Nephron (organoid): ENCODE data around the gene TCP1.
"Not testable (repeated sequence)": the region's sequence is repeated elsewhere in the genome, so short reads cannot be mapped to it uniquely, and the experiment has no call there.

ENCODE experiments used
- H3K27ac Mint-ChIP-seq, 3 experiments: 2 replicates each; pipeline ENCODE4 v1.8.0; 2020; ENCODE audit warnings: mixed read lengths in 3 of 3, mild to moderate bottlenecking in 2 of 3, moderate library complexity in 1 of 3
- H3K27me3 Mint-ChIP-seq: 2 replicates; pipeline ENCODE4 v1.8.0; 2021; ENCODE audit warnings: low read depth, mild to moderate bottlenecking, moderate library complexity, mixed read lengths
- H3K36me3 Mint-ChIP-seq: 2 replicates; pipeline ENCODE4 v1.8.0; 2020; ENCODE audit warnings: low read depth, mixed read lengths
- H3K4me1 Mint-ChIP-seq: 2 replicates; pipeline ENCODE4 v1.8.0; 2020; ENCODE audit warnings: mixed read lengths
- H3K4me3 Mint-ChIP-seq, 3 experiments: 2 replicates each; pipeline ENCODE4 v1.8.0; 2020; ENCODE audit warnings: mild to moderate bottlenecking in 3 of 3, mixed read lengths in 3 of 3, moderate library complexity in 2 of 3
- H3K9me3 Mint-ChIP-seq: 2 replicates; pipeline ENCODE4 v1.8.0; 2020; ENCODE audit warnings: mixed read lengths
- CTCF ChIP-seq, 3 experiments: fragments of 200-600 bp; sonication (generic); IDR thresholded peaks; one replicate each; pipeline ENCODE4 v1.5.0; 2021; ENCODE audit warnings: antibody characterized with exemption in 3 of 3; ENCODE audit not compliant: unreplicated experiment in 3 of 3

TCP1 gene

GRCh38 chr6:159745081-159745480 lies 44.3 kb downstream of the TCP1 start:
- no peaks in the 10 kb centered on the region for H3K9me3 Mint-ChIP-seq
- TF ChIP-seq CTCF (IDR thresholded peaks at IDR 0.05; ENCODE audit: unreplicated experiment in 3 of 3), result no peak
- H3K36me3 Mint-ChIP-seq, result peaks cover 80% of the 10 kb centered on the region
- H3K4me3 Mint-ChIP-seq, result no peak overlapping the region
- no peak overlapping the region for H3K27ac Mint-ChIP-seq
- no peaks in the 10 kb centered on the region for H3K27me3 Mint-ChIP-seq
- no peaks in the 10 kb centered on the region for H3K4me1 Mint-ChIP-seq

GRCh38 chr6:159742165-159742564 lies 47.2 kb downstream of the TCP1 start:
- H3K4me1 Mint-ChIP-seq, result no peaks in the 10 kb centered on the region
- TF ChIP-seq CTCF (IDR thresholded peaks at IDR 0.05; ENCODE audit: unreplicated experiment in 3 of 3), result no peak
- no peaks in the 10 kb centered on the region for H3K27me3 Mint-ChIP-seq
- no peak overlapping the region for H3K27ac Mint-ChIP-seq
- H3K4me3 Mint-ChIP-seq, result no peak overlapping the region
- peaks cover 63% of the 10 kb centered on the region for H3K36me3 Mint-ChIP-seq
- no peaks in the 10 kb centered on the region for H3K9me3 Mint-ChIP-seq

- no peaks in the 10 kb centered on the region for H3K27me3 Mint-ChIP-seq
- H3K27ac Mint-ChIP-seq, result no peak overlapping the region
- H3K4me3 Mint-ChIP-seq, result no peak overlapping the region
- no peak for TF ChIP-seq CTCF (IDR thresholded peaks at IDR 0.05; ENCODE audit: unreplicated experiment in 3 of 3)
- no peaks in the 10 kb centered on the region for H3K4me1 Mint-ChIP-seq
- peaks cover 41% of the 10 kb centered on the region for H3K36me3 Mint-ChIP-seq
- H3K9me3 Mint-ChIP-seq, result no peaks in the 10 kb centered on the region
These were observed 50.1 kb downstream of the TCP1 start for GRCh38 chr6:159739341-159739740.

GRCh38 chr6:159736908-159737307 lies 52.5 kb downstream of the TCP1 start:
- TF ChIP-seq CTCF (IDR thresholded peaks at IDR 0.05; ENCODE audit: unreplicated experiment in 3 of 3), result no peak
- Mint-ChIP-seq H3K27ac (no peak overlapping the region), H3K9me3 (no peaks in the 10 kb centered on the region), H3K4me3 (no peak overlapping the region), H3K4me1 (peaks cover 5% of the 10 kb centered on the region), H3K27me3 (no peaks in the 10 kb centered on the region), H3K36me3 (peaks cover 30% of the 10 kb centered on the region)

- H3K27ac Mint-ChIP-seq, H3K9me3 Mint-ChIP-seq, H3K27me3 Mint-ChIP-seq, H3K4me3 Mint-ChIP-seq: not testable (repeated sequence)
- H3K4me1 Mint-ChIP-seq, result peaks cover 27% of the 10 kb centered on the region
- peaks cover 21% of the 10 kb centered on the region for H3K36me3 Mint-ChIP-seq
These were observed 56.0 kb downstream of the TCP1 start for GRCh38 chr6:159733395-159733794.

- not testable (repeated sequence) for H3K4me3 Mint-ChIP-seq, H3K27ac Mint-ChIP-seq, H3K27me3 Mint-ChIP-seq, H3K9me3 Mint-ChIP-seq
- H3K4me1 Mint-ChIP-seq, result peaks cover 29% of the 10 kb centered on the region
- peaks cover 13% of the 10 kb centered on the region for H3K36me3 Mint-ChIP-seq
These were observed 56.9 kb downstream of the TCP1 start for GRCh38 chr6:159732550-159732949.

GRCh38 chr6:159730332-159730676 lies 59.1 kb downstream of the TCP1 start:
- no peaks in the 10 kb centered on the region for H3K9me3 Mint-ChIP-seq
- H3K36me3 Mint-ChIP-seq, result peaks cover 19% of the 10 kb centered on the region
- H3K27me3 Mint-ChIP-seq, result no peaks in the 10 kb centered on the region
- H3K4me1 Mint-ChIP-seq, result peaks cover 36% of the 10 kb centered on the region
- TF ChIP-seq CTCF (IDR thresholded peaks at IDR 0.05; ENCODE audit: unreplicated experiment in 3 of 3), result no peak
- peak overlapping the region in 1 of 3 experiments; percentile 37 for H3K27ac Mint-ChIP-seq
- H3K4me3 Mint-ChIP-seq, result peak overlapping the region; percentile 48 to 66 (median 56)
